ENCODE measurements around the gene SNX10. TPM values are rescaled to one million over a fixed set of nuclear protein-coding genes. Genes with fewer than 3 reads are reported as not detected.
A peak's percentile ranks its signal among the peaks of the same experiment; 100 is the strongest.

Gene SNX10
- total RNA-seq, 3 donors from 2014 or later (not counting 1 experiment from before 2014, with no cell fraction given) = 17.2 to 26.8 (median 21.3) TPM

DNA sequence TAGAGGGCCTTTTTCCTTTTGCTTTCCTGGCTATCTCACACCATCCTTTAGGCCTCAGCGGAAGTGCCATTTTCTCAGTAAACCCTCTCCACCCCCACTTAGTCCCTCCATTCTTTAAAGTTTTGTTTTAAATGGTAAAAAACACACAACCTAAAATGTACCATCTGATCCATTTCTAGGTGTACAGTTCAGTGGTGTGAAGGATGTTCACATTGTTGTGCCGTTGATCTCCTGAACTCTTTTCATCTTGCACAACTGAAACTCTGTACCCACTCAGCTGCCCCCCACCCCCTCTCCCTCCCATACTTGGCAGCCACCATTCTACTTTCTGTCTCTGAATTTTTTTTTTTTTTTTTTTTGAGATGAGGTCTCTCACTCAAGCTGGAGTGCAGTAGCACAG is 52.2 kb downstream of the SNX10 start:
- Mint-ChIP-seq H3K36me3 (no peaks in the 10 kb centered on the region), H3K4me3 (no peak overlapping the region), H3K27ac (no peak overlapping the region), H3K4me1 (peaks cover 15 to 27% of the 10 kb centered on the region in 2 donors), H3K9me3 (no peaks in the 10 kb centered on the region), H3K27me3 (ENCODE audit: low read depth in 2 of 2) (no peaks in the 10 kb centered on the region)
- no peak for ATAC-seq
- Histone ChIP-seq H3K27me3 (ENCODE audit: control insufficient read depth, insufficient read depth, low read length) (no peaks in the 10 kb centered on the region), H3K27ac (ENCODE audit: low read length) (no peak overlapping the region), H3K9me3 (ENCODE audit: control insufficient read depth, insufficient read depth, low read length) (no peaks in the 10 kb centered on the region), H3K4me3 (ENCODE audit: low read length) (no peak overlapping the region), H3K4me1 (ENCODE audit: control insufficient read depth, insufficient read depth, low read length) (no peaks in the 10 kb centered on the region), H3K36me3 (ENCODE audit: control insufficient read depth, insufficient read depth, low read length) (peaks cover 30% of the 10 kb centered on the region)
- 80% methylated on average over 1 of the region's 2 CpGs for WGBS (ENCODE audit: insufficient coverage)
- no peak for DNase-seq
- no peak for TF ChIP-seq CTCF (IDR thresholded peaks at IDR 0.05)
- intact Hi-C loops (cut with micrococcal nuclease) = no loop called here

- peaks cover 35% of the 10 kb centered on the region for H3K36me3 ChIP-seq (ENCODE audit: control insufficient read depth, insufficient read depth, low read length)
- H3K27ac ChIP-seq (ENCODE audit: low read length) = no peak overlapping the region
- ATAC-seq (no peak), DNase-seq (no peak)
- no peaks in the 10 kb centered on the region for H3K27me3 Mint-ChIP-seq (ENCODE audit: low read depth in 2 of 2)
- peak overlapping the region in 1 of 2 donors; percentile 10 for H3K27ac Mint-ChIP-seq
- H3K27me3 ChIP-seq (ENCODE audit: control insufficient read depth, insufficient read depth, low read length) = no peaks in the 10 kb centered on the region
- TF ChIP-seq CTCF (IDR thresholded peaks at IDR 0.05) = no peak
- intact Hi-C loops (cut with micrococcal nuclease) = no loop called here
- H3K4me3 Mint-ChIP-seq = no peak overlapping the region
- no peaks in the 10 kb centered on the region for H3K9me3 ChIP-seq (ENCODE audit: control insufficient read depth, insufficient read depth, low read length)
- WGBS (ENCODE audit: insufficient coverage) = 93% methylated on average over 9 of the region's 9 CpGs
- H3K36me3 Mint-ChIP-seq = no peaks in the 10 kb centered on the region
- peaks cover 15 to 27% of the 10 kb centered on the region in 2 donors for H3K4me1 Mint-ChIP-seq
- H3K4me3 ChIP-seq (ENCODE audit: low read length) = no peak overlapping the region
- H3K9me3 Mint-ChIP-seq = no peaks in the 10 kb centered on the region
- no peaks in the 10 kb centered on the region for H3K4me1 ChIP-seq (ENCODE audit: control insufficient read depth, insufficient read depth, low read length)
Measured at GRCh38 chr7:26345202-26345601, 53.5 kb downstream of the SNX10 start.

DNA sequence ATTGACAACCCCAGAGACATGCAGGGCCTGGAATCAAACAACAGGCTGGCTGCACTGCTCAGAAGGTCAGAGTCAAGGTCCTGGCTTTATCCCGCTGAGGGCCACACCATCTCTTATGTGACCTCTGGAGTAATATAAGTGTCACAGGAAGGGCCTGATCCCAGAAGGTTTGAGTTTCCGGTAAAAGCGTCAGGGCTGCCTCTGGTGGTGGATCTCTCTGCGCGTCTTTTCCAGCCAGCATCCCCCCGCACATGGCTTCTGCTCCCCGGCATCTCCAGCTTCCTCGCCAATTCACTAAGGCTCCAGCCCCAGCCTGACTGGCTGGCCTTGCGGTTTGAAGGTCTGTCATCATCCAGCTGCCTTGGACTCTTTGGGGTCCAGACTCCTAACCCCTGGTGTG is 54.2 kb downstream of the SNX10 start:
- Histone ChIP-seq H3K4me3 (ENCODE audit: low read length) (no peak overlapping the region), H3K4me1 (ENCODE audit: control insufficient read depth, insufficient read depth, low read length) (no peaks in the 10 kb centered on the region), H3K27me3 (ENCODE audit: control insufficient read depth, insufficient read depth, low read length) (no peaks in the 10 kb centered on the region), H3K27ac (ENCODE audit: low read length) (no peak overlapping the region), H3K36me3 (ENCODE audit: control insufficient read depth, insufficient read depth, low read length) (peaks cover 37% of the 10 kb centered on the region), H3K9me3 (ENCODE audit: control insufficient read depth, insufficient read depth, low read length) (no peaks in the 10 kb centered on the region)
- TF ChIP-seq CTCF (IDR thresholded peaks at IDR 0.05) = no peak
- Mint-ChIP-seq H3K9me3 (no peaks in the 10 kb centered on the region), H3K27ac (no peak overlapping the region), H3K27me3 (ENCODE audit: low read depth in 2 of 2) (no peaks in the 10 kb centered on the region), H3K4me3 (no peak overlapping the region), H3K36me3 (no peaks in the 10 kb centered on the region), H3K4me1 (peaks cover 15 to 22% of the 10 kb centered on the region in 2 donors)
- intact Hi-C loops (cut with micrococcal nuclease) = no loop called here
- ATAC-seq (no peak), DNase-seq (no peak)
- WGBS (ENCODE audit: insufficient coverage) = 99% methylated on average over 9 of the region's 9 CpGs

DNA sequence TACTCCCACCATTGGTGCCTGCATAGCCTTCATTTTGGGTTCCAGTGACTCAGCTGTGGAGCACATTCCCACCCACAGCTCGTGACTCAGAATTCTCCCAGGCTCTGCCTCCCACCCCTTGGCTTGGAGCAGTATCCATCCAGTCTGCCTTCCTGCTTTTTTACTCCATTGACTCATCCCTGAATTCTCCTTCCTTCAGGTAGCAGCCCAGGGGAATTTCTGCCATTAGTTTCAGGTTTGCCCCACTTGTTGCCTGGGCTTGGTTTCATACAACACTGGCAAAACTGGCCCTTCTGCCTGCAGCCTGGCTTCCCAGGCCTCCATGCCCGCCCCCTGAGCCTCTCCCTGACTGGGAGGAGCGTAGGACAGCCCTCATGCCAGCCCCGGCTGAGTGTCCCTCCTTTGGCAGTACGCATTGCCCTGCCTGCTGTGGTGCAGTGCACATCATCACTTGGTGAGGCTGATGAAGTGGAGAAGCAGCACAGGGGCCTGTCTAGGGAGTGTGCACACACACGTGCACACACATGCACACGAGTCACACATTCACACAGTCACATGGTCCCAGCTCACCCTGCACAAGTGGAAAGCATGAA is 55.0 kb downstream of the SNX10 start:
- Histone ChIP-seq H3K27me3 (ENCODE audit: control insufficient read depth, insufficient read depth, low read length) (no peaks in the 10 kb centered on the region), H3K4me1 (ENCODE audit: control insufficient read depth, insufficient read depth, low read length) (no peaks in the 10 kb centered on the region), H3K4me3 (ENCODE audit: low read length) (no peak overlapping the region), H3K27ac (ENCODE audit: low read length) (no peak overlapping the region), H3K36me3 (ENCODE audit: control insufficient read depth, insufficient read depth, low read length) (peaks cover 37% of the 10 kb centered on the region), H3K9me3 (ENCODE audit: control insufficient read depth, insufficient read depth, low read length) (no peaks in the 10 kb centered on the region)
- intact Hi-C loops (cut with micrococcal nuclease) = no loop called here
- Mint-ChIP-seq H3K4me3 (no peak overlapping the region), H3K4me1 (peaks cover 15 to 22% of the 10 kb centered on the region in 2 donors), H3K9me3 (no peaks in the 10 kb centered on the region), H3K27ac (no peak overlapping the region), H3K36me3 (no peaks in the 10 kb centered on the region), H3K27me3 (ENCODE audit: low read depth in 2 of 2) (no peaks in the 10 kb centered on the region)
- WGBS (ENCODE audit: insufficient coverage) = 77% methylated on average over 7 of the region's 7 CpGs
- ATAC-seq (no peak), DNase-seq (no peak)
- TF ChIP-seq CTCF (IDR thresholded peaks at IDR 0.05) = no peak
